ENCODE results near the gene KRT34.
"Not testable (repeated sequence)": the region's sequence is repeated elsewhere in the genome, so short reads cannot be mapped to it uniquely, and the experiment has no call there.

Gene KRT34

DNA sequence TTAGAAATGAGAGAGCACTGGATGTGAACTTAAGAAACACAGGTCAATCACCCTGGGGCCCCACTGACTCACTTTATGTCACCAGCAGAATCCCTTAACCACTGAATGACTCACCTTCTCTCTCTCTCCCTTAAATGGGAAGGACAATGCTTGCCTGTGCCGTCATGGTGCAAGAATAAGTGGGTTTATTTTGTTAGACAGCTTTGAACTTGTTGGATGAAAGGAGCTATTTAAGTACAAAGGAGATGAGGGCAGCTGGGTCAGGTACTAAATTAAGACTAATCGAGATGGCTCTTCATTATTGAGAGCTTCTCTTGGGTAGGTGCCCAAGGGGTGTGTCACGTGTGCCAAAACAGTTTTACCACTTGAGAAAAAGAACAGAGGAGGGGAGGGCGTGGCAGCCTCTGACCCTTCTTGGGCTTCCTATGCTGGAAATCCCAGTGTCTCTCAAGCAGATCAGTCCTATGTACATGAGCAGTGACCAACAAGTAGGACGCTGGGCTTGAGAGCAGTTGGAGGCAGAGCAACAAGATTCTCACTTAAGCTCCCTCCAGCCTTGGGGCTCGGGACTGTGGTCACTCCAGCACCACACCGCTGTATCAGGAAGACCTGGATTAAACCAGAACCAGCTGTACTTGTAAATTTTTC lies 22.0 kb upstream of the KRT34 start:
- in situ Hi-C loops (cut with HindIII; ENCODE audit: low sequenced_read_pairs) = loop anchor here (5.0 to 10.0 kb wide), 2 partner anchors 38 to 131 kb away; partner anchors contain the start of gene KRT38

GRCh38 chr17:41403404-41404023 lies 21.4 kb upstream of the KRT34 start:
- in situ Hi-C loops (cut with HindIII; ENCODE audit: low sequenced_read_pairs) = loop anchor here (5.0 to 10.0 kb wide), 2 partner anchors 39 to 131 kb away; partner anchors contain the start of gene KRT38

- in situ Hi-C loops (cut with HindIII; ENCODE audit: low sequenced_read_pairs) = loop anchor here (5.0 to 10.0 kb wide), 2 partner anchors 40 to 133 kb away; partner anchors contain the start of gene KRT38
Observed at GRCh38 chr17:41402161-41402560, 20.1 kb upstream of the KRT34 start.

DNA sequence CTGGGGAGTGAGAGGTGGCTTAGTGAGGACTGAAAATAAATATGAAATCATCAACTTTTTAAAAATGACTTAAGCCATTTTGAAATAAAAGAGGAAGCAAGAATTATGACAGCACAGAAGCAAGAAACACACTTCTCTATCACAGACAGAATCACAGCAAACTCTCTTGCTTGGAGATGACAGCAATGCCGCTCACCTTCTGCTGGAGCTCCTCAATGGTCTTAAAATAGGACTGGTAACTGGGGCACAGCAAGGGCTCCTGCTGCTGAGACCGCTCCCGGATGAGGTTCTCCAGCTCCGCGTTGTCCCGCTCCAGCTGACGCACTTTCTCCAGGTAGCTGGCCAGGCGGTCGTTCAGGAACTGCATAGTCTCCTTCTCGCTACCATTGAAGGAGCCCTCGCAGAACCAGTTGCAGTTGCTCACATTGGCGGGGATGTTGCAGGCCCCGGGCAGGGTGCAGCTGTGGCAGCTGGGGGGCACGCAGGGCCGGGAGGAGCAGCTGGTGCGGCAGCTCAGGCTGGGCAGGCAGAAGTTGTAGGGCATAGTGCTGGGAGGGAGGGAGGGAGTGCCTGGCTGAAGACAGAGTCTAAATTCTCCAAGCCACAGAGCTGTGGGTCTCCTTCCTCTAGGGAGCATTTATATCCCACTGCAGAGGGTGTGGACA lies 15.0 kb upstream of the KRT34 start, which contains the start of gene KRT31:
Gene KRT31 (minus strand): TSS at position 613 of the 665 bp plus-strand sequence. CDS start 69 bp downstream, at position 544.
- in situ Hi-C loops (cut with HindIII; ENCODE audit: low sequenced_read_pairs) = no loop called here

DNA sequence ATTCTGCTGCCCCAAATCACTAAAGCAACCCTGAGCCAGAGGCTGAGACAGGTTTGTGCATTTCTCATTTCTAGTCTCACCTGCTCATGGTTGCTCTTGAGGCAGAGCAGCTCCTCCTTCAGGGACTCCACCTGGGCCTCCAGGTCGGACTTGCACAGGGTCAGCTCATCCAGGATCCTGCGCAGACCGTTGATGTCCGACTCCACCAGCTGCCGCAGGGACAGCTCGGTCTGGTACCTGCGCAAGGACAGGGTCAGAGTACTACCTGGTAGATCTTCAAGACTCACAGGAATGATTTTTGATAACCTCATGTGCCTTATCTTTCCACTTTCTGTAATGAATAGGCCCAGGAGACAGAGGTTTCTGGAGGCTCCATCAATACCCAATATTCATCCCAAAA lies 14.2 kb upstream of the KRT34 start:
- in situ Hi-C loops (cut with HindIII; ENCODE audit: low sequenced_read_pairs) = no loop called here

GRCh38 chr17:41395611-41396010 lies 13.5 kb upstream of the KRT34 start:
- in situ Hi-C loops (cut with HindIII; ENCODE audit: low sequenced_read_pairs) = no loop called here

DNA sequence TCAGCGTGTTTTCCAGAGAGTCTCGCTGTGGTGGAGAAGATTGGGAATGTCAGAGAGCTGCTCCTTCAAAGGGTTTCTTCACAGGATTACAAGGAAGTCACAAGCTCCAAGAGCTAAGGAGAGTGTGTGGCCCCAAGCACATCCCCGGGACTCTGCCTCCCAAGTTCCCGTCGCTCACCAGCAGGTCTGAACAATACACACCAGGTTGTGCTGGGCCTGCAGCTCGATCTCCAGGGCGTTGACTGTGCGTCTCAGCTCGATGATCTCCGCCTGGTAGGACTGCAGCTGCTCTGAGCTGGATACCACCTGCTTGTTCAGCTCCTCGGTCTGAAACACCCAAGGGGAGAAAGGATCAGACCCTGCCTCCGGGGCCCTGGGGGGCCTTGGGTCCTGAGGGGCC lies 12.9 kb upstream of the KRT34 start:
- in situ Hi-C loops (cut with HindIII; ENCODE audit: low sequenced_read_pairs) = not testable (repeated sequence)

- in situ Hi-C loops (cut with HindIII; ENCODE audit: low sequenced_read_pairs) = no loop called here
Observed at GRCh38 chr17:41394254-41394996, 12.3 kb upstream of the KRT34 start.

GRCh38 chr17:41393826-41394225 lies 11.7 kb upstream of the KRT34 start:
- in situ Hi-C loops (cut with HindIII; ENCODE audit: low sequenced_read_pairs) = no loop called here

- in situ Hi-C loops (cut with HindIII; ENCODE audit: low sequenced_read_pairs) = no loop called here
Observed at GRCh38 chr17:41393294-41393693, 11.2 kb upstream of the KRT34 start.

DNA sequence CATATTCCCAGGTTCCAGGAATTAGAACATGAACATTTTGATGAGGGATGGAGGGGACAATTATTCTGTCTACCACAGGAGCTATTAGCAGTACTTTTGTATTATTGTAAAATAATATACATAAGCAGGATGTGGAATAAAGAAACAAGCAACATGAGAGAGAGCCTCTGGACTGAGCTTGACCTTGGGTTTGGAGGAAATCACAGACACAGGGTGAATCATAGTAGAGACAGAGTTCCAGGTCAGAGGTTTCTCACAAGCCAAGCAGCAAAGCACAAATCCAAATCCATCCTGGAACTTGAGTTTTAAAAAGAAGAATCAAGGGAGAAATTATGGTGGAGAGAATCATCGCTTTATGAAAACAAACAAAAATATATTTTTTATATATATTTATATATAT lies 10.2 kb upstream of the KRT34 start:
- in situ Hi-C loops (cut with HindIII; ENCODE audit: low sequenced_read_pairs) = no loop called here

- in situ Hi-C loops (cut with HindIII; ENCODE audit: low sequenced_read_pairs) = no loop called here
Observed at GRCh38 chr17:41391535-41391934, 9.4 kb upstream of the KRT34 start.

DNA sequence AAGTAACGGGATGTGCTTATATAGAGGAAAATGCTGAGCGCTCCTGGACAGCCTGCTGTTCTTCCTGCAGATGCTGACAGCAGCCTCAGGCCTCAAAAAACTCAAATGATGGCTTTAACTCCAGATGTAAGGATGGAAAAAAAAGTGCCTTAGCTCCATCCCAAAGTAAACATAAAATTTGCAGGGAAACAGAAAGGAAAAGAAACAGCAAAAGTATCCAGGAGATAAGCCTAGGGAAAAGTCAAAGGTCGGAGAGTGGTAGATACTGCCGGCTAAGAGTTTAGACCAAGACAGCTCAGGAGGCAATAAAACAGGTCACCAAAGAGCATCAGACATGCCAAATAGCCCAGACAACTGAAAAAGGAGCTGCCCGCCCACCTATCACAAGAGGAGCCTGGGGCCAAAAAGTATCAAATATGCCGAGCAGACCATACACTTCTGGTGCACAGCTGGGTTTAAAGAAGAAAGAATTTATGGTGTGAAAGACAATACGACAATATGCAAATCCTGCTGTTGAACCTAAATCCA lies 8.4 kb upstream of the KRT34 start:
- in situ Hi-C loops (cut with HindIII; ENCODE audit: low sequenced_read_pairs) = no loop called here

DNA sequence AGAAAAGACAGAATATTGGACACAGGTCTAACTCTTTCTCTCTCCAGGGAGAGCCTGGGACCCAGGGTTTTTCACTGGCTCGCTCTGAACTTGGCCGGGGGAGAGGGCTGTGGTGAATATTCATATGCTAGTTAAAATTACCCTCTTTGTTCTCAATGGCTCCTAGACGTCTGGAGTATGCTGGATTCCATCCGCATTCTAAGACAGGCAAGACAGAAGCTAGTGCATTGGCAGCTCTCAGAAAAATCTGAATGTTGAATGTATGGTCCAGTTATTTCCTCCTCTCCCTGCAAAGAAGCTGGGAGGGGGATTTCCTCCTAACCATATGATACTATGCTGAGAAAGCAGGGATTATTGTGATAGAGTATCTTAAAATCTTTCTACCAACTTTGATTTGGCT lies 5.6 kb upstream of the KRT34 start:
- in situ Hi-C loops (cut with HindIII; ENCODE audit: low sequenced_read_pairs) = no loop called here

DNA sequence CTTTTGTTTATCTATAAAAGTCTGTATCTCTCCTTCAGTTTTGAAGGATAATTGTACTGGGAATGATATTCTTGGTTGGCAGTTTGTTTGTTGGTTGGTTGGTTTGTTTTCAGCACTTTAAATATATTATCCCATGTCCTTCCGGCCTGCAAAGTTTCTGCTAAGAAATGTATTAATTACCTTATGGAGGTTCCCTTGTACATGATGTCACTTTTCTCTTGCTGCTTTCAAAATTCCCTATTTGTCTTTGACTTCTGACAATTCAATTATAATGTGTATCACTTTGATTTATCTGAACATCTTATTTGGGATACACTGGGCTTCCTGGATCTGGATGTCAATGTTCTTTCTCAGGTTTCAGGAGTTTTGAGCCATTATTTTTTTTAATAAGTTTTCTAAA lies 4.1 kb upstream of the KRT34 start:
- in situ Hi-C loops (cut with HindIII; ENCODE audit: low sequenced_read_pairs) = no loop called here

DNA sequence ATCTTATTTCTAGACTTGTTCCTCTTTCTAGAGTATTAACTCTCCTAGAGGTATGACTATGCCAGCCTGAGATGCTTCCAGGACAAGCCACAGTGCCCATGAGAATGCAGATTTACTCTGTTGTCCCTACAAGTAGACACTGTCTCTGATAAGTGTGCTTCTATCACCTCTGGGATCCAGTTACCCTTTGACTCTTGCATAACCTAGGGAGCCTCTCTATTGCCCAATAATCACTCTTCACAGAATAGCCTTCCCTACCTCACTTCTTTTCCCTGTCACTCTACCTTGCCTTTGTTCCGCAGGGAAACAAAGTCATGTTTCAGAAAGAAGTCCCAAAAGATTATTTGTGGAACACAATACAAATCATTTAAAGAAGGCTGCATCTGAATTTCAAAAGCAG lies 1.6 kb upstream of the KRT34 start:
- in situ Hi-C loops (cut with HindIII; ENCODE audit: low sequenced_read_pairs) = no loop called here

GRCh38 chr17:41382394-41382793 lies 288 bp upstream of the KRT34 start:
- in situ Hi-C loops (cut with HindIII; ENCODE audit: low sequenced_read_pairs) = no loop called here

DNA sequence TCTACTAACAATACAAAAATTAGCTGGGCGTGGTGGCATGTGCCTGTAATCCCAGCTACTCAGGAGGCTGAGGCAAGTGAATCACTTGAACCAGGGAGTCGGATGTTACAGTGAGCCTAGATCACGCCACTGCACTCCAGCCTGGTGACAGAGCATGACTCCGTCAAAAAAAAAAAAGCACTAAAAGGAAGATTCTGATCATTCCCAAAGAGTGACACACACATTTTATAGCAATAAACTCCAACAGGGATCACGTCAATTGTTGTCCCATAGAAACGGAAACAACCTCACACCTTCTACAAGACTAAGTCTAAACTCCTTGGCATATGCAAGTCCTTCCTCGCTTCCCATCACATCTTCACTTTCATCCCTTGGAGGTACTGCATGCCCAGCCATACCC lies 2.0 kb downstream of the KRT34 start:
- in situ Hi-C loops (cut with HindIII; ENCODE audit: low sequenced_read_pairs) = not testable (repeated sequence)

- in situ Hi-C loops (cut with HindIII; ENCODE audit: low sequenced_read_pairs) = no loop called here
Observed at GRCh38 chr17:41377546-41377945, 4.6 kb downstream of the KRT34 start.

DNA sequence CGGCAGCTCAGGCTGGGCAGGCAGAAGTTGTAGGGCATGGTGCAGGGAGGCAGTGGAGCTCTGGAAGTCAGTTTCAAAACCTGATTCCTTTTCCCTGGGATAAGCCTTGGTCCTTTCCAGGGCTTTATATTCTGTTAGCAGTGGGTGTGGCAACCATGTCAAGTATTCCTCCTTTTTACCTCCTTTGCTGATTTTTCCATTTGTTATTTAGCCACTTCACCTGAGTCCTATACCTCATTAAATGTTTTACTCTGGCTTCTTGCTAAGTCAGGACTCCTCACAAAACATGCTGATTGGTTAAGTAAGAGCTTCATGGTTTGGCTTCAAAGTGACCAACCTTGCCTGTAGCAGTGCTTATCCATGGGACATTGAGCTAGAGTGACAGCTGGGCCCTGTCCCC lies 12.4 kb downstream of the KRT34 start, which contains the start of gene KRT33B:
Gene KRT33B (minus strand): TSS at position 101 of the 400 bp plus-strand sequence. CDS start 63 bp downstream, at position 38.
- in situ Hi-C loops (cut with HindIII; ENCODE audit: low sequenced_read_pairs) = loop anchor here (5.0 kb wide), 1 partner anchor 38 kb away; no protein-coding TSS in a partner anchor

- in situ Hi-C loops (cut with HindIII; ENCODE audit: low sequenced_read_pairs) = no loop called here
Observed at GRCh38 chr17:41369023-41369422, 13.1 kb downstream of the KRT34 start.

Data from endothelial cell of hepatic sinusoid (primary cell).